Brain microvascular endothelial cell (primary cell): Measurements from ENCODE around the gene TAF8.

Experiments used
- DNase-seq: peaks from one replicate; pipeline ENCODE4 v3.0.0-alpha.2; 2020
- H3K27ac ChIP-seq: fragments of 250-450 bp; sonication (Bioruptor Pico); 2 replicates; pipeline ENCODE4 v1.5.1; 2020; ENCODE audit warnings: mild to moderate bottlenecking, moderate library complexity
- H3K27me3 ChIP-seq: fragments of 250-450 bp; sonication (Bioruptor Pico); replicated peaks from 2 replicates; pipeline ENCODE4 v1.5.1; 2020; ENCODE audit warnings: mild to moderate bottlenecking
- H3K36me3 ChIP-seq: fragments of 250-450 bp; sonication (Bioruptor Pico); replicated peaks from 2 replicates; pipeline ENCODE4 v1.5.1; 2020; ENCODE audit warnings: mild to moderate bottlenecking
- H3K4me3 ChIP-seq: 2 replicates; pipeline ENCODE4 v1.5.1; 2011; ENCODE audit warnings: low read depth, mild to moderate bottlenecking, control low read depth, low read length, moderate library complexity
- in situ Hi-C: cut with HindIII; loops from 2 replicates; pipeline ENCODE4 v1.10.0; 2017; ENCODE audit warnings: low sequenced_read_pairs, low pct_ligation_motif_present
- TF ChIP-seq, protein P1 (sequence below): IDR thresholded peaks from 2 replicates; pipeline ENCODE4 v1.5.1; 2011; ENCODE audit warnings: low read depth, mild to moderate bottlenecking, moderate library complexity, low read length, control low read depth, inconsistent platforms; ENCODE audit errors: missing control alignments

Gene TAF8

DNA sequence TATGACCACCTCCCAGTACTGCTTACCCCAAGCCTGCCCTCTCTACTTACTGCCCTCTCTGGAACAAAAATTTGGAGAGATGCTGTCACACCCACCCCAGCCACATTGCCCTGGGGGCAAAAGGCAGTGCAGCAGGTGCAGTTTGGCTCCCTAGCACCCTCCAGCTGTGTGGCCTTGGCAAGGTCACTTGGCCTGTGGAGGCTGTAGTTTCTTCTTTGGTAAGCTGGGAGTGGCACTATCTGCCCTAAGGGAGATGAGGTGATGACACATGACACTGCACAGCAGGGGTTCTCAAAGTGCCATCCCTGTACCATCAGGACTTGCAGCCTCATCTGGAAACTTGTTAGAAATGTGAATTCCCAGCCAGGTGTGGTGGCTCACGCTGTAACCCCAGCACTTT lies 44.8 kb downstream of the TAF8 start:
- Histone ChIP-seq H3K4me3 (no peak overlapping the region), H3K36me3 (no peaks in the 10 kb centered on the region), H3K27me3 (no peaks in the 10 kb centered on the region), H3K27ac (no peak overlapping the region)
- in situ Hi-C loops: no loop called here
- DNase-seq: no peak
- TF ChIP-seq, protein P1, sequence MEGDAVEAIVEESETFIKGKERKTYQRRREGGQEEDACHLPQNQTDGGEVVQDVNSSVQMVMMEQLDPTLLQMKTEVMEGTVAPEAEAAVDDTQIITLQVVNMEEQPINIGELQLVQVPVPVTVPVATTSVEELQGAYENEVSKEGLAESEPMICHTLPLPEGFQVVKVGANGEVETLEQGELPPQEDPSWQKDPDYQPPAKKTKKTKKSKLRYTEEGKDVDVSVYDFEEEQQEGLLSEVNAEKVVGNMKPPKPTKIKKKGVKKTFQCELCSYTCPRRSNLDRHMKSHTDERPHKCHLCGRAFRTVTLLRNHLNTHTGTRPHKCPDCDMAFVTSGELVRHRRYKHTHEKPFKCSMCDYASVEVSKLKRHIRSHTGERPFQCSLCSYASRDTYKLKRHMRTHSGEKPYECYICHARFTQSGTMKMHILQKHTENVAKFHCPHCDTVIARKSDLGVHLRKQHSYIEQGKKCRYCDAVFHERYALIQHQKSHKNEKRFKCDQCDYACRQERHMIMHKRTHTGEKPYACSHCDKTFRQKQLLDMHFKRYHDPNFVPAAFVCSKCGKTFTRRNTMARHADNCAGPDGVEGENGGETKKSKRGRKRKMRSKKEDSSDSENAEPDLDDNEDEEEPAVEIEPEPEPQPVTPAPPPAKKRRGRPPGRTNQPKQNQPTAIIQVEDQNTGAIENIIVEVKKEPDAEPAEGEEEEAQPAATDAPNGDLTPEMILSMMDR: no peak

DNA sequence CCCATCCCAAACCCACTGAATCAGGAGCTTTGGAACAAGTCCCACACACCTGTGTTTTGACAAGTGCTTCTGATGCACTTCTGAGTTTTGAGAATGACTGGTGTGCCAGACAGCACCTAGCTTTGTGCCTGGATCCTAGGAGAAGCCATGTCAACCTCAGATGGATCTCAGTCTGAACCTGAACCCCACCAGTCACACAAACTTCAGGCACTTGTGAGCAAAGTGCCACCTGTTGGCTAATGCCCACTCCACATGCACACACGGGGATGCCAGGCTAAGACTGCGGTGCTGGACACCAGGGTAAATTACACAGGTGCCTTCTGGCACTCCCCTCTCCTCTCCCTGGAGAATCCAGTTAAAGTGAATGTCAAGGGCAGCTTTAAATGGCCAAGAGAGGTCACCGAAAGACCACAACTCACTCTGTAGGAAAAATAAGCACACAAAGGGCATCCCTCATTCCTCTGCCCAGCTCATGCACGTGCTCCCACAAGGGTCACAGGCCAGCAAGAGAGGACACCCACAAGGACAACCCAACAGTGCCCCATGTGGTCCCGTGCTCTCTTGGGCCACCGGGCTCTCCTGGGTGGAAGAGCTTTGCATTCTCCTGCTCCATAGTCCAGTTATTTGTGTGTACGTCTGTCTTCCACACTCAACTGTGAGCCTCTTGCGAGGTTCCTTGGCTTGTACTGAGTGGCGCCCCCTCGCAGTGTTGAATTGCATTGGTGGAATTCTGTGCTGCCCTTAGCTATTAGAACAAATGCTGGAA lies 45.6 kb downstream of the TAF8 start:
- Histone ChIP-seq H3K4me3 (no peak overlapping the region), H3K27me3 (no peaks in the 10 kb centered on the region), H3K27ac (no peak overlapping the region), H3K36me3 (no peaks in the 10 kb centered on the region)
- in situ Hi-C loops: no loop called here
- TF ChIP-seq, protein P1: peak; percentile 39
- DNase-seq: no peak

DNA sequence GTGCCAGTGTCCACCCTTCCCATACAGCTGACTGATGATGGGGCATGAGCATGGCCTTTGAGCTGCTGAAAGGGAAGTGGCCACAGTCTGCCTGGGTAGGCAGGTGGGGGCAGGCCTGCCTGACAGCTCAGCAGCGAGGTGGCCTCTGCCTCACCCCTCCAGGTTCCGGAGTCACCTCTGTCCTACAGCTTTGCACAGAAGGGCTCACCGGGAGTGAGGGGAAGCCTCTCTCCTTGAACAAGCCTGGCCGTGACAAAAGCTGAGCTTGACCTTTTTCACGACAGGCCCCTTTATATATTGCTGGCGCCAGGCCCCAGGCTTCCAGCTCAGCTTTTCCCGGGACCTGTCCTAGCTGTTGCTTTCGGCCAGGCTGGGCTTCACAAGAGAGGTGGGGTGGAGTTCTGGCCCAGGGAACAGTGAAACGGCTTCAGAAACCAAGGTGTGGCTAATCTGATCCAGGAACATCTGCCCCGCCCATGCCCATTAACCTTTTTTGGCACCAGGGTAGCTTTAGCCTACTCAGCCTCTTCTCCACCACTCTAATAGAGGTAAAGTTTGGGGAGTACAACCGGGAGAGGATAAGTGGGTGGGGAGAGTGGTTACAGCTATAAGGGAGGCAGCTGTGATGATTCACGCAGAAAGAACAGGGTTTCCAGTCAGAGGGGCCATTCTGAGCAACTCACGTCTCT lies 49.2 kb downstream of the TAF8 start:
- in situ Hi-C loops: no loop called here
- no peaks in the 10 kb centered on the region for H3K36me3 ChIP-seq
- peak overlapping the region; percentile 79 for H3K27ac ChIP-seq
- peak; percentile 53 for DNase-seq
- H3K27me3 ChIP-seq: no peaks in the 10 kb centered on the region
- no peak overlapping the region for H3K4me3 ChIP-seq
- TF ChIP-seq, protein P1: no peak

DNA sequence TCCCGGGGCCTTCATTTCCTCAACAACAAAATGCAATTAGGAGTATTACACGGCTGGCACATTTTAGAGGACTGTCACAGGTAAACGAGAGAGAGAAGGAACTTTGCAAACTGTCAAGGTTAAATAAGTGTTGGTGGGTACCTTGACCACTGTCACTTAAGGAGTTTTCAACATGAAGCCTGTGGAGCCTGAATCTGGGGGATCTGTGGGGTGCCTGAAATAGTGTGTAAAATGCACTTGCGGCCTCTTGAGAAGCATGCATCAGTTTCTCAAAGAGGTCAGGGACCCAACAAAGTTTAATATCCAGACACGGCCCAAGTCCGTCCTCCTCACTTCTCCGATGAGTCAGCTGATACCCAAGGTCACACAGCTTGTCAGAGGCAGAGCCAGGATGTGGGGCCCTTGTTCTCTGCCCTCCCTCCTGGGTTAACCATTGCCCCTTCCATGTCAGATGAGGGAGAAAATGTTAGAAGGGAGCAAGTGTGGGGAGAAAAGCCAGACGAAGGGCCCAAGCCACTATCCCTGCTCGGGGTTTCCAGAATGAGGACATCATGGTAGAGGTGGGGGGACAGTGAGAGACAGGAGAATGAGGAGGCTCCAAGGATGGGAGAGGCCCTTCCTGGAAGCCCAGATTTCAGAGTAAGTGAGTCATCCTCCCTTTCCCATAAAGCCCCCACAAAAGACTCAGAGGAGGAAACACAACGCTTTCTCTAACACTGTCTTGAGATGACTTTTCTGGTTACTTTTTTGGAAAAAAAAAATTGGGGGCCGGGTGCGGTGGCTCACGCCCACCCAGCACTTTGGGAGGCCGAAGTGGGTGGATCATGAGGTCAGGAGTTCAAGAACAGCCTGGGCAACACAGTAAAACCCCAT lies 49.9 kb downstream of the TAF8 start:
- DNase-seq: peak; percentile 64
- Histone ChIP-seq H3K4me3 (no peak overlapping the region), H3K27me3 (no peaks in the 10 kb centered on the region), H3K36me3 (no peaks in the 10 kb centered on the region), H3K27ac (peak overlapping the region; percentile 79)
- in situ Hi-C loops: no loop called here
- TF ChIP-seq, protein P1: no peak

DNA sequence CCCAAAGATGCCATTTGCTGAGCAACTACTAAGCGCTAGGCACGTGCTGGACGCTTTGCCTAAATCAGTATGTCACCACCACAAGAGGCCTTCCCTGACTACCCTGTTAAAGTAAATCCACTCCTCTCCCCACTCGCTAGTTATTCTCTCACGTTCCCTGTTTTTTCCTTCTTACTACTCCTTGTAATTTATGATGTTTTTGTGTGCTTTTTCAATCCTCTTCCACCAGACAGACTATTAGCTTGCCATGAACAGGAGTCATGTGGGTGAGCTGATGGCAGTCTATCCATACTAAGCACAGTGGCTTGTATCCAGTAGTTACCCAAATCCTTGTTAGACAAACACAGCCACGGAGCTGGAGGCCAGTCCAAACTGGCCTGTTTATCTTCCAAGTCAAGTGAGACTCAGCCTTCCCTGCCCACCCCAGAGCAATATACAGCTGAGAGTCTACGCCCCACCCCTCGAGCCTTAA lies 50.9 kb downstream of the TAF8 start:
- TF ChIP-seq, protein P1: no peak
- Histone ChIP-seq H3K4me3 (no peak overlapping the region), H3K27me3 (no peaks in the 10 kb centered on the region), H3K27ac (peak overlapping the region; percentile 79), H3K36me3 (no peaks in the 10 kb centered on the region)
- peak; percentile 31 for DNase-seq
- in situ Hi-C loops: no loop called here
